Right lobe of liver (tissue), 6 donors: Measurements from ENCODE around the gene GLT1D1. TPM values are rescaled to one million over a fixed set of nuclear protein-coding genes. Genes with fewer than 3 reads are reported as not detected.

Source experiments
- ATAC-seq, 4 donors: fragments of 200-7000 bp; cut with Tn5 transposase; one replicate each; pipeline ENCODE4 v1.9.1; 2020; ENCODE audit warnings: mild to moderate bottlenecking in 4 of 4, moderate library complexity in 4 of 4
- DNase-seq, 3 donors: peaks; one replicate each; pipeline ENCODE4 v3.0.0-alpha.2; 2020
- H3K27ac ChIP-seq, 3 donors: fragments of 200-600 bp; one replicate each; pipeline ENCODE4 v1.8.0; 2022
- H3K27me3 ChIP-seq, 2 donors: fragments of 200-600 bp; one replicate each; pipeline ENCODE4 v1.8.0; 2022
- H3K36me3 ChIP-seq, 4 donors: fragments of 200-600 bp; sonication (generic) in 1 of 4; one replicate each; pipeline versions ENCODE4 v1.5.1 to v1.8.0; 2017 to 2022; ENCODE audit warnings: control low read depth in 1 of 4
- H3K4me1 ChIP-seq, 4 donors: fragments of 200-600 bp; sonication (generic) in 1 of 4; one replicate each; pipeline versions ENCODE4 v1.5.1 to v1.8.0; 2017 to 2022; ENCODE audit warnings: control low read depth in 1 of 4
- H3K4me3 ChIP-seq, 3 donors: fragments of 200-600 bp; one replicate each; pipeline ENCODE4 v1.8.0; 2022
- H3K9me3 ChIP-seq, 4 donors: fragments of 200-600 bp; sonication (generic) in 1 of 4; one replicate each; pipeline versions ENCODE4 v1.5.1 to v1.8.0; 2017 to 2022; ENCODE audit warnings: control low read depth in 1 of 4
- POLR2A ChIP-seq: fragments of 450-650 bp; IDR thresholded peaks from one replicate; pipeline ENCODE4 v1.6.1; 2017; ENCODE audit warnings: antibody characterized with exemption, mild to moderate bottlenecking
- WGBS: methylation state at CpG from one replicate; pipeline ENCODE4 v1.1.6; 2018; ENCODE audit warnings: low coverage, low lambda C conversion rate; ENCODE audit not compliant: insufficient coverage; ENCODE audit errors: missing lambda C conversion rate; 5-methylcytosine and 5-hydroxymethylcytosine counted together
- intact Hi-C, 2 donors: fragments of 100-400 bp; cut with DNase I; formaldehyde crosslinking; loops; one replicate each; pipeline versions ENCODE4 v1.11.2 to v1.14.1; 2022
- total RNA-seq, 6 experiments: library from RNA; depleted of rRNA in 2 of 6; stranded (reverse); fragments of >200 nt in 2 of 6; fragmentation: NEBNext Ultra II Directional in 3 of 6; extraction: Animal tissue kit (Norgen Biotek cat#: 25700) in 3 of 6; gene quantifications; one replicate each; pipeline versions ENCODE4 v1.1.0 to v1.2.4, GENCODE V29; 2016 to 2023
- TF ChIP-seq, protein P1 (sequence below), 4 donors: fragments of 200-600 bp in 3 of 4; fragments of 450-650 bp in 1 of 4; IDR thresholded peaks; one replicate each; pipeline versions ENCODE4 v1.5.1 to v1.8.0; 2016 to 2022; ENCODE audit warnings: antibody characterized with exemption in 4 of 4, mild to moderate bottlenecking in 2 of 4
- donor health status: DM: no; HTN: yes; CAD: no.
- donor health status: DM: no; HTN: no; CAD: no.
- donor health status: DM: no; HTN: no; CAD: no.
- donor health status: DM: no; HTN: yes; CAD: no.
- donor health status: DM: no; HTN: yes; CAD: no.

GLT1D1 gene
- total RNA-seq, 6 experiments from 2014 or later: 14.9 to 21.9 (median 20.2) TPM

DNA sequence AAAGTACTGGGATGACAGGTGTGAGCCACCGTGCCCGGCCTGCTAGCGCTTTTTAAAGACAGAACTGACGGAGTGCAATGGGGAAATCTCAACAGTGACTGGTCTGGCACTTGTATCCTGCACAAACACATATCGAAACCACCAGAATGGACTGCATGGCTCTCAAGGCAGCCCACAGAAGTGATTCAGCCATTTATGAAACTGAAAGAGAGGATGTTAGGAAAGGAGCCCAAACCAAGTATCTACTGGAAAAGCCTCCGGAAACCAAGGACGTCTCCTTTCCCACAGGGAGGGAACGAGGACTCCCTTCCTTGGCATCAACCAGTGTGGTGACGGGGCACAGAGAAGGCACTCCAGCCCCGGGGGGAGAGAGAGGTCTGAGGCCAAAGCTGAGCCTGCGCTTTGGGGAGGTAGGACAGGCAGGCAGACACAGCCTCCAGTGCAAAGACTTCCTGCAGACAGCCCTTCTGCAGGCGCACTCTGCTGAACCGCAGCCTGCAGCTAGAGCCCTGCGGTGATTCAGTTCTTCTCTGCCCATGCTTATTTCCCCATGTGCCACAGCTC, 46.0 kb upstream of the GLT1D1 start:
- H3K27ac ChIP-seq: no peak overlapping the region
- WGBS: 65% methylated on average over 10 of the region's 14 CpGs
- DNase-seq (no peak), ATAC-seq (peak; percentile 11 to 62 (median 43))
- intact Hi-C loops: no loop called here
- H3K27me3 ChIP-seq: no peaks in the 10 kb centered on the region
- H3K4me3 ChIP-seq: no peak overlapping the region
- TF ChIP-seq POLR2A: no peak
- TF ChIP-seq, protein P1, sequence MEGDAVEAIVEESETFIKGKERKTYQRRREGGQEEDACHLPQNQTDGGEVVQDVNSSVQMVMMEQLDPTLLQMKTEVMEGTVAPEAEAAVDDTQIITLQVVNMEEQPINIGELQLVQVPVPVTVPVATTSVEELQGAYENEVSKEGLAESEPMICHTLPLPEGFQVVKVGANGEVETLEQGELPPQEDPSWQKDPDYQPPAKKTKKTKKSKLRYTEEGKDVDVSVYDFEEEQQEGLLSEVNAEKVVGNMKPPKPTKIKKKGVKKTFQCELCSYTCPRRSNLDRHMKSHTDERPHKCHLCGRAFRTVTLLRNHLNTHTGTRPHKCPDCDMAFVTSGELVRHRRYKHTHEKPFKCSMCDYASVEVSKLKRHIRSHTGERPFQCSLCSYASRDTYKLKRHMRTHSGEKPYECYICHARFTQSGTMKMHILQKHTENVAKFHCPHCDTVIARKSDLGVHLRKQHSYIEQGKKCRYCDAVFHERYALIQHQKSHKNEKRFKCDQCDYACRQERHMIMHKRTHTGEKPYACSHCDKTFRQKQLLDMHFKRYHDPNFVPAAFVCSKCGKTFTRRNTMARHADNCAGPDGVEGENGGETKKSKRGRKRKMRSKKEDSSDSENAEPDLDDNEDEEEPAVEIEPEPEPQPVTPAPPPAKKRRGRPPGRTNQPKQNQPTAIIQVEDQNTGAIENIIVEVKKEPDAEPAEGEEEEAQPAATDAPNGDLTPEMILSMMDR (IDR thresholded peaks at IDR 0.05): no peak
- no peaks in the 10 kb centered on the region for H3K9me3 ChIP-seq
- peaks cover 0 to 28% (median 11%) of the 10 kb centered on the region in 4 donors for H3K36me3 ChIP-seq
- peaks cover 0 to 19% (median 6%) of the 10 kb centered on the region in 4 donors for H3K4me1 ChIP-seq

DNA sequence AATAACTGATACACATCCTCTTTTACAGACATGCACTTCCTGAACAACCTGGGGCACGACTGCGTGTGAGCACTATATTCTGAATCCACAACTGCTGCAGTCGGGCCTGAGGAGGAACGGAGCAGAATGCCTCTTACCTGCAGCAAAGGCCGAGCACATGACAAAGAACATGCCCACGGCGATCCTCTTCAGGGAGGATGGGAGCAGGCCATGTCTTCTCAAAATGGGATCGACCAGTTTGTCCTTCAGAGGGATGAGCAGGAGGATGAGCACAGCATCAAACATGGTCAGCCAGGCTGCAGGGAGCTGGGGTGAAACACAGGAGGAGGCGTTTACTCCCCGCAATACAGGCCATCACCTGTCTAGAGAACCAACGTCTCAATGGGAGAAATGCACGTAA, 44.6 kb upstream of the GLT1D1 start:
- H3K27ac ChIP-seq: no peak overlapping the region
- peaks cover 0 to 19% (median 6%) of the 10 kb centered on the region in 4 donors for H3K4me1 ChIP-seq
- intact Hi-C loops: no loop called here
- WGBS: 89% methylated on average over 5 of the region's 12 CpGs
- no peaks in the 10 kb centered on the region for H3K27me3 ChIP-seq
- TF ChIP-seq, protein P1 (IDR thresholded peaks at IDR 0.05): no peak
- H3K9me3 ChIP-seq: no peaks in the 10 kb centered on the region
- H3K36me3 ChIP-seq: peaks cover 0 to 28% (median 11%) of the 10 kb centered on the region in 4 donors
- no peak overlapping the region for H3K4me3 ChIP-seq
- ATAC-seq: no peak
- DNase-seq: no peak

DNA sequence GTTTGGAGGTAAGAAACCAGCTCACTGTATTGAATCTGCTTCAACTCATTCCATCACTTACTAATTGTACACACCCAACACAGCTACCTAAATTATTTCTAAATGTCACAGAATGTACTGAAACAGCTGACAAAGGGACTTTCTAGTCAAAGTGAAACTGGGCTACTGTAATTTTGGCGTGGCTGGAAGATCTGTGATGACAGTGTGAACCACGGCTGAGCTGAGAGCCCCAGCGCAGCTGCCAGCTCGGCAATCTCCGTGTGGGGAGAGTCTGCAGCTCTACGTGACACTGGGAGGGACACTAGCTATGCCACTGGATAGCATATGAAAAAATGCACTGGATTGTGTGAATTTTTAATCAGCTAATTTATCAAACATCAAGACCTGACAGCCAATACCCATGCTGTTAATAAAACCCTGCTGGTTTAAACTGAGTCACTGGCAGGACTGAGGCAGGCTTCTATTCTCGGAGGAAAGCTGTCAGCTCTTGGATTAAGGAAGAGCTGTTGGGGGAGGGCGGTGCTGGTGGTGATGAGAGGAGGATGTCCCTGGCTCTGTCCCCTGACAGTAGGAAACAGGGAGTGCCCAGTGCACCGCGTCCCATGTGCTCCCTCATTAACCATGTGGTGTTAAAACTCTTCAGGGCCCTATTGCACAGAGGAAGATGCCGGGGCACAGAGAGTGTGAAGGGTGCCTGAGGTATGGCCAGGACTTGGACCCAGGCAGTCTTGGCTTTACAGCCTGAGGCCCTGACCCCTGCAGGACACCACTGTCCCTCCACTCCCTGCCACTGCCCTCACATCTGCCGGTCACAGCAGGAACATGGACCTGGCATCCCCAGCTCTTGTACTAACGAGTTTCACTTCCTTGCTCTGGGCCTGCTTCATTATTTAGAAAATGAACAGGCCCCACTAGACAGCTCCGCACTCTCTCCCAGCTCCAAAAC, 42.8 kb upstream of the GLT1D1 start:
- no peak for TF ChIP-seq POLR2A
- TF ChIP-seq, protein P1 (IDR thresholded peaks at IDR 0.05): no peak
- Histone ChIP-seq H3K4me1 (peaks cover 0 to 19% (median 6%) of the 10 kb centered on the region in 4 donors), H3K4me3 (no peak overlapping the region), H3K9me3 (no peaks in the 10 kb centered on the region), H3K27me3 (no peaks in the 10 kb centered on the region), H3K27ac (peak overlapping the region; percentile 19 to 53 (median 35)), H3K36me3 (peaks cover 0 to 36% (median 11%) of the 10 kb centered on the region in 4 donors)
- 14% methylated on average over 13 of the region's 14 CpGs for WGBS
- ATAC-seq (peak; percentile 71 to 83 (median 78)), DNase-seq (peak in 1 of 3 donors; percentile 63)
- intact Hi-C loops: no loop called here

DNA sequence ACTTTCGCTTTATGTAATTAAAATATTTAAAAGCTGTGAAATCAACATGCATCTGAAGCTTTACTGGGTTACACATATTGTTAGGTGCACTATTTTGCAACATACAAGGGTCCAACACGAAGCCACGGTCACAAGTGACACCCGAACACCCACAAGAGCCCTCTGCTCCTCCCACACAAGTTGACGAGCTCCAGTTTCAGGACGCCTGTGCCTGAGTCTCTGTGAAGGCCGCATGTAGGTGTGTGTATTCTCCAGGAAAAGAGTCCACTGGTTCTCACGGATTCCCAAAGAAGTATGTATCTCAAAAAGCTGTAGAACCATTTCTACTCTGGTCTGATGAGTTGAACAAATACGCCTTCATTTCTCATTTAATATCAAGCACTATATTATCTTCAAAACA, 41.5 kb upstream of the GLT1D1 start:
- Histone ChIP-seq H3K9me3 (no peaks in the 10 kb centered on the region), H3K27ac (no peak overlapping the region), H3K4me3 (no peak overlapping the region), H3K27me3 (no peaks in the 10 kb centered on the region), H3K36me3 (peaks cover 0 to 36% (median 11%) of the 10 kb centered on the region in 4 donors), H3K4me1 (peaks cover 0 to 19% (median 6%) of the 10 kb centered on the region in 4 donors)
- no peak for DNase-seq
- no peak for TF ChIP-seq POLR2A
- TF ChIP-seq, protein P1 (IDR thresholded peaks at IDR 0.05): no peak
- WGBS: 89% methylated on average over 8 of the region's 9 CpGs
- ATAC-seq: no peak
- intact Hi-C loops: no loop called here
